Measurements from ENCODE around the gene TRIM15. TPM values are rescaled to one million over a fixed set of nuclear protein-coding genes. Genes with fewer than 3 reads are reported as not detected.
A peak's percentile ranks its signal among the peaks of the same experiment; 100 is the strongest.

The TRIM15 gene
- total and polyA plus RNA-seq, 9 of the 15 experiments (the other 6 are each of a cell fraction or from before 2014, with no cell fraction given): 0.06 to 2.6 (median 0.83) TPM

GRCh38 chr6:30213667-30213956 lies 50.3 kb downstream of the TRIM15 start:
- no peak for FAIRE-seq
- DNase-seq (ENCODE audit: extremely low read depth in 1 of 4, low spot score in 3 of 4): no peak
- TF ChIP-seq MCM3 (IDR thresholded peaks at IDR 0.05) (no peak), FOXA3 (CRISPR knock-in tag; conservative IDR thresholded peaks at IDR 0.05 in 1 of 2, IDR thresholded peaks at IDR 0.05 in 1 of 2) (no peak), CREB1 (IDR thresholded peaks at IDR 0.05) (no peak), CREB1 (CRISPR knock-in tag; IDR thresholded peaks at IDR 0.05) (0 out of 2 replicates have a peak, but pooled peaks have one; percentile 2), ZNF384 (IDR thresholded peaks at IDR 0.05; ENCODE audit: low read depth, low read length) (no peak), PTBP1 (IDR thresholded peaks at IDR 0.05; ENCODE audit: low read depth, low read length) (no peak), ELF1 (tag; IDR thresholded peaks at IDR 0.05) (peak; percentile 17; the same call in 1 of the 2 replicates), ZBTB9 (CRISPR knock-in tag; IDR thresholded peaks at IDR 0.05) (no peak), U2AF1 (optimal IDR thresholded peaks at IDR 0.05; ENCODE audit: low read depth, low read length) (no peak), GMEB1 (CRISPR knock-in tag; IDR thresholded peaks at IDR 0.05) (no peak), PYGO2 (tag; IDR thresholded peaks at IDR 0.05) (no peak), ZNF197 (CRISPR knock-in tag; IDR thresholded peaks at IDR 0.05; ENCODE audit: low read depth) (no peak), ARID3A (IDR thresholded peaks at IDR 0.05; ENCODE audit: borderline replicate concordance, low read depth, low read length) (no peak), NR3C1 (CRISPR knock-in tag; IDR thresholded peaks at IDR 0.05) (no peak), ARID3B (CRISPR knock-in tag; IDR thresholded peaks at IDR 0.05; ENCODE audit: borderline replicate concordance) (no peak), IRF2 (CRISPR knock-in tag; IDR thresholded peaks at IDR 0.05) (no peak), FOXA1 (IDR thresholded peaks at IDR 0.05; ENCODE audit: borderline replicate concordance) (no peak)

More at GRCh38 chr6:30213667-30213956, 50.3 kb downstream of the TRIM15 start:
- ChIA-PET CTCF (ENCODE audit: low intra/inter-chr PET ratio) (no interaction called here), POLR2A (interaction anchor here (0.6 to 1.0 kb wide), 2 partner anchors 10 to 617 kb away, joined by 3 to 4 read pairs; no protein-coding TSS in a partner anchor)
- peak overlapping the region; percentile 70 for H3K4me2 ChIP-seq (ENCODE audit: insufficient read depth, low read length)
- no peaks in the 10 kb centered on the region for H3K36me3 ChIP-seq (ENCODE audit: control insufficient read depth, insufficient read depth, low read length)
- ATAC-seq: no peak
- 48% methylated on average over 12 of the region's 12 CpGs for WGBS (ENCODE audit: insufficient coverage, low coverage, missing lambda C conversion rate)
- no peaks in the 10 kb centered on the region for H3K9me1 ChIP-seq (ENCODE audit: control insufficient read depth, insufficient read depth, low read length)
- H3K9ac ChIP-seq (ENCODE audit: insufficient read depth in 1 of 2, low read depth in 2 of 2, low read length in 2 of 2): peak overlapping the region; percentile 9 to 22; a peak in 2 of 4 replicates
- in situ Hi-C loops (cut with MboI) (no loop called here), intact Hi-C loops (cut with micrococcal nuclease) (no loop called here)
- H3K4me1 ChIP-seq (replicated peaks in 1 of 2; ENCODE audit: control insufficient read depth in 2 of 2, insufficient read depth in 2 of 2, low read length in 2 of 2): peaks cover 0 to 17% of the 10 kb centered on the region in 2 experiments; a peak in 2 of 5 replicates
- no peak overlapping the region for H3K27ac ChIP-seq (ENCODE audit: extremely low read depth, low read depth, low read length)
- H3K79me2 ChIP-seq (ENCODE audit: control insufficient read depth, insufficient read depth, low read length): no peaks in the 10 kb centered on the region
- H2AFZ ChIP-seq (ENCODE audit: low read depth, low read length): peak overlapping the region; percentile 81
- H4K20me1 ChIP-seq (replicated peaks; ENCODE audit: control insufficient read depth, insufficient read depth, low read length): no peaks in the 10 kb centered on the region
- BruUV-seq (replicated peaks): no TSS peak
- no peaks in the 10 kb centered on the region for H3K9me3 ChIP-seq (replicated peaks; ENCODE audit: control insufficient read depth, insufficient read depth, low read depth, low read length)
- H3K4me3 ChIP-seq: peak overlapping the region; percentile 40
- peaks cover 0 to 10% of the 10 kb centered on the region in 2 experiments; a peak in 2 of 5 replicates for H3K27me3 ChIP-seq (ENCODE audit: control insufficient read depth in 2 of 2, insufficient read depth in 2 of 2, low read length in 2 of 2)

Measured in K562 (cell line).